H1 (cell line): ENCODE data around the gene RUVBL1. TPM values are rescaled to one million over a fixed set of nuclear protein-coding genes. Genes with fewer than 3 reads are reported as not detected.

ENCODE experiments used
- ATF3 ChIP-seq: IDR thresholded peaks from 2 replicates; pipeline ENCODE4 v1.6.1; 2011; ENCODE audit warnings: low read depth, mild to moderate bottlenecking, low read length; ENCODE audit not compliant: insufficient read depth
- BRCA1 ChIP-seq: IDR thresholded peaks from 2 replicates; pipeline ENCODE4 v1.6.1; 2012; ENCODE audit warnings: low read depth, low read length, improper control_type of control experiment
- CREB1 ChIP-seq: IDR thresholded peaks from 2 replicates; pipeline ENCODE4 v1.6.1; 2012; ENCODE audit warnings: inconsistent platforms
- FOSL1 ChIP-seq: IDR thresholded peaks from 2 replicates; pipeline ENCODE4 v1.6.1; 2011; ENCODE audit warnings: mild to moderate bottlenecking, low read depth, low read length, moderate library complexity; ENCODE audit not compliant: insufficient read depth
- GTF2F1 ChIP-seq: IDR thresholded peaks from 2 replicates; pipeline ENCODE4 v1.6.1; 2012; ENCODE audit warnings: low read depth, low read length, improper control_type of control experiment, borderline replicate concordance
- MAFK ChIP-seq: IDR thresholded peaks from 2 replicates; pipeline ENCODE4 v1.6.1; 2012; ENCODE audit warnings: low read depth, mild to moderate bottlenecking, improper control_type of control experiment, low read length
- POU5F1 ChIP-seq: IDR thresholded peaks from 2 replicates; pipeline ENCODE4 v1.6.1; 2011; ENCODE audit warnings: low read depth, mild to moderate bottlenecking, low read length, moderate library complexity
- RXRA ChIP-seq: IDR thresholded peaks from 2 replicates; pipeline ENCODE4 v1.6.1; 2011; ENCODE audit warnings: low read depth, mild to moderate bottlenecking, low read length, moderate library complexity; ENCODE audit not compliant: insufficient read depth
- SIRT6 ChIP-seq: IDR thresholded peaks from one replicate; pipeline ENCODE4 v1.7.1; 2012; ENCODE audit warnings: low read length, inconsistent platforms
- SP4 ChIP-seq: IDR thresholded peaks from 2 replicates; pipeline ENCODE4 v1.6.1; 2012; ENCODE audit warnings: low read length, inconsistent platforms
- SRF ChIP-seq: IDR thresholded peaks from 2 replicates; pipeline ENCODE4 v1.6.1; 2011; ENCODE audit warnings: mild to moderate bottlenecking, low read depth, low read length, moderate library complexity
- USF2 ChIP-seq: IDR thresholded peaks from 2 replicates; pipeline ENCODE4 v1.6.1; 2011; ENCODE audit warnings: low read length, improper control_type of control experiment
- polyA plus RNA-seq, 7 experiments: library from polyadenylated mRNA; depleted of rRNA in 3 of 7; stranded (reverse) in 5 of 7; unstranded in 2 of 7; fragments of >200 nt in 5 of 7; fragments of 200-250 nt in 2 of 7; gene quantifications; 1 replicate in 5 of 7; 2 replicates in 1 of 7; 4 replicates in 1 of 7; pipeline versions ENCODE4 v1.2.1 to v1.2.3, GENCODE V29; 2011 to 2013; ENCODE audit warnings: missing spikeins in 2 of 7, mixed read lengths in 2 of 7
- total RNA-seq: library from RNA; stranded (reverse); fragmentation: NEBNext Ultra II Directional; extraction: Animal tissue kit (Norgen Biotek cat#: 25700); gene quantifications from 2 replicates; pipeline ENCODE4 v1.2.1, GENCODE V29; 2021
- TF ChIP-seq, protein P1 (sequence below): IDR thresholded peaks from 2 replicates; pipeline ENCODE4 v1.6.1; 2012; ENCODE audit warnings: low read length, inconsistent platforms

The RUVBL1 gene
- total and polyA plus RNA-seq, 2 of the 8 experiments (the other 6 are each of a cell fraction or from before 2014, with no cell fraction given) = 112 to 135 TPM

GRCh38 chr3:128153156-128154041, 29.8 kb upstream of the RUVBL1 start, which contains the start of gene EEFSEC (continued):
- TF ChIP-seq BRCA1 = no peak
- TF ChIP-seq, protein P1, sequence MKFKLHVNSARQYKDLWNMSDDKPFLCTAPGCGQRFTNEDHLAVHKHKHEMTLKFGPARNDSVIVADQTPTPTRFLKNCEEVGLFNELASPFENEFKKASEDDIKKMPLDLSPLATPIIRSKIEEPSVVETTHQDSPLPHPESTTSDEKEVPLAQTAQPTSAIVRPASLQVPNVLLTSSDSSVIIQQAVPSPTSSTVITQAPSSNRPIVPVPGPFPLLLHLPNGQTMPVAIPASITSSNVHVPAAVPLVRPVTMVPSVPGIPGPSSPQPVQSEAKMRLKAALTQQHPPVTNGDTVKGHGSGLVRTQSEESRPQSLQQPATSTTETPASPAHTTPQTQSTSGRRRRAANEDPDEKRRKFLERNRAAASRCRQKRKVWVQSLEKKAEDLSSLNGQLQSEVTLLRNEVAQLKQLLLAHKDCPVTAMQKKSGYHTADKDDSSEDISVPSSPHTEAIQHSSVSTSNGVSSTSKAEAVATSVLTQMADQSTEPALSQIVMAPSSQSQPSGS = no peak
- peak; percentile 45; the same call in 1 of the 2 replicates for TF ChIP-seq CREB1
- TF ChIP-seq ATF3 = no peak
- TF ChIP-seq POU5F1 = no peak
- no peak for TF ChIP-seq MAFK
- TF ChIP-seq FOSL1 = no peak
- peak; percentile 46; the same call in 1 of the 2 replicates for TF ChIP-seq GTF2F1
- no peak for TF ChIP-seq SP4
- no peak for TF ChIP-seq SIRT6
- 0 out of 2 replicates have a peak, but pooled peaks have one; percentile 36 for TF ChIP-seq SRF
- TF ChIP-seq USF2 = no peak
- no peak for TF ChIP-seq RXRA
